RWPE2 (cell line): ENCODE data around the gene PSRC1.

Experiments
- ATAC-seq: fragments of 200-7000 bp; cut with Tn5 transposase; 3 replicates; pipeline ENCODE4 v1.9.1; 2021; ENCODE audit warnings: low read depth
- DNase-seq: peaks from one replicate; pipeline ENCODE4 v3.0.0-alpha.2; 2020; ENCODE audit warnings: low spot score
- H3K27ac ChIP-seq: fragments of 450-650 bp; 2 replicates; pipeline ENCODE4 v1.5.1; 2017; ENCODE audit warnings: mild to moderate bottlenecking; ENCODE audit not compliant: poor library complexity, severe bottlenecking
- H3K27me3 ChIP-seq: fragments of 250-450 bp; sonication (Bioruptor Pico); 2 replicates; pipeline ENCODE4 v1.5.1; 2021; ENCODE audit warnings: mild to moderate bottlenecking, moderate library complexity; ENCODE audit not compliant: insufficient read depth, poor library complexity, severe bottlenecking
- H3K36me3 ChIP-seq: fragments of 250-450 bp; sonication (Bioruptor Pico); 2 replicates; pipeline ENCODE4 v1.5.1; 2020; ENCODE audit warnings: low read depth, mild to moderate bottlenecking, moderate library complexity
- H3K4me1 ChIP-seq: fragments of 250-450 bp; sonication (Bioruptor Pico); 2 replicates; pipeline ENCODE4 v1.5.1; 2021; ENCODE audit warnings: mild to moderate bottlenecking, moderate library complexity; ENCODE audit not compliant: insufficient read depth, poor library complexity, severe bottlenecking
- H3K4me3 ChIP-seq: fragments of 250-450 bp; sonication (Bioruptor Pico); 2 replicates; pipeline ENCODE4 v1.5.1; 2021; ENCODE audit warnings: mild to moderate bottlenecking, moderate library complexity; ENCODE audit not compliant: severe bottlenecking
- H3K9me3 ChIP-seq: fragments of 250-450 bp; sonication (Bioruptor Pico); 2 replicates; pipeline ENCODE4 v1.5.1; 2021; ENCODE audit warnings: mild to moderate bottlenecking, moderate library complexity; ENCODE audit not compliant: severe bottlenecking
- TF ChIP-seq, protein P1 (sequence below): fragments of 450-650 bp; IDR thresholded peaks from one replicate; pipeline ENCODE4 v1.5.1; 2017; ENCODE audit warnings: mild to moderate bottlenecking, moderate library complexity; ENCODE audit not compliant: poor library complexity, severe bottlenecking

Gene PSRC1

DNA sequence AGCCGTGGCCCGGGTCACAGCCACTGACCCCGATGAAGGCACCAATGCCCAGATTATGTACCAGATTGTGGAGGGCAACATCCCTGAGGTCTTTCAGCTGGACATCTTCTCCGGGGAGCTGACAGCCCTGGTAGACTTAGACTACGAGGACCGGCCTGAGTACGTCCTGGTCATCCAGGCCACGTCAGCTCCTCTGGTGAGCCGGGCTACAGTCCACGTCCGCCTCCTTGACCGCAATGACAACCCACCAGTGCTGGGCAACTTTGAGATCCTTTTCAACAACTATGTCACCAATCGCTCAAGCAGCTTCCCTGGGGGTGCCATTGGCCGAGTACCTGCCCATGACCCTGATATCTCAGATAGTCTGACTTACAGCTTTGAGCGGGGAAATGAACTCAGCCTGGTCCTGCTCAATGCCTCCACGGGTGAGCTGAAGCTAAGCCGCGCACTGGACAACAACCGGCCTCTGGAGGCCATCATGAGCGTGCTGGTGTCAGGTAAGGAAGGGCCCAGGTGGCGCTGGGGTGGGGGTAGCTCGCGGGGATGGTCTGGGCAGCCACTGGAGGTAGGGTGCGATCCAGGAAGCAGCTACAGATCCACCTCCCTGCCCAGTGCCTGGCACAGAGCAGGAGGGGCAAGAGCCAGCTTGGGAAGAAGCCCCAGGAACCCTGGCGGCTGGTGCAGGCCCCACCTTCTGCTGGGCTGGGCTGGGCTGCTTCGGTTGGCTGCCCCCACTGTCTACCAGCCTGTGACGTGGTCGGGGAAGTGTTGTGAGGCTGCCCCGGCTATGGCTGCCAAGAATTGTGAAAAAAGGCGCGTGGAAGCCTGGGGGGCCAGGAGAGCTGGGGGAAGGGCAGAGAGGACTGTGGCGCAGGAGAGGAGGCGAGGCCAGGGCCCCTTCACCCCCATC lies 29.8 kb downstream of the PSRC1 start:
- no peaks in the 10 kb centered on the region for H3K9me3 ChIP-seq
- H3K27me3 ChIP-seq: no peaks in the 10 kb centered on the region
- H3K4me3 ChIP-seq: no peak overlapping the region
- H3K27ac ChIP-seq: peak overlapping the region; percentile 68
- ATAC-seq (no peak), DNase-seq (no peak)
- H3K4me1 ChIP-seq: peaks cover 37% of the 10 kb centered on the region
- H3K36me3 ChIP-seq: 0 out of 2 replicates have a peak, but pooled peaks cover 3% of the 10 kb centered on the region
- TF ChIP-seq, protein P1, sequence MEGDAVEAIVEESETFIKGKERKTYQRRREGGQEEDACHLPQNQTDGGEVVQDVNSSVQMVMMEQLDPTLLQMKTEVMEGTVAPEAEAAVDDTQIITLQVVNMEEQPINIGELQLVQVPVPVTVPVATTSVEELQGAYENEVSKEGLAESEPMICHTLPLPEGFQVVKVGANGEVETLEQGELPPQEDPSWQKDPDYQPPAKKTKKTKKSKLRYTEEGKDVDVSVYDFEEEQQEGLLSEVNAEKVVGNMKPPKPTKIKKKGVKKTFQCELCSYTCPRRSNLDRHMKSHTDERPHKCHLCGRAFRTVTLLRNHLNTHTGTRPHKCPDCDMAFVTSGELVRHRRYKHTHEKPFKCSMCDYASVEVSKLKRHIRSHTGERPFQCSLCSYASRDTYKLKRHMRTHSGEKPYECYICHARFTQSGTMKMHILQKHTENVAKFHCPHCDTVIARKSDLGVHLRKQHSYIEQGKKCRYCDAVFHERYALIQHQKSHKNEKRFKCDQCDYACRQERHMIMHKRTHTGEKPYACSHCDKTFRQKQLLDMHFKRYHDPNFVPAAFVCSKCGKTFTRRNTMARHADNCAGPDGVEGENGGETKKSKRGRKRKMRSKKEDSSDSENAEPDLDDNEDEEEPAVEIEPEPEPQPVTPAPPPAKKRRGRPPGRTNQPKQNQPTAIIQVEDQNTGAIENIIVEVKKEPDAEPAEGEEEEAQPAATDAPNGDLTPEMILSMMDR: no peak

DNA sequence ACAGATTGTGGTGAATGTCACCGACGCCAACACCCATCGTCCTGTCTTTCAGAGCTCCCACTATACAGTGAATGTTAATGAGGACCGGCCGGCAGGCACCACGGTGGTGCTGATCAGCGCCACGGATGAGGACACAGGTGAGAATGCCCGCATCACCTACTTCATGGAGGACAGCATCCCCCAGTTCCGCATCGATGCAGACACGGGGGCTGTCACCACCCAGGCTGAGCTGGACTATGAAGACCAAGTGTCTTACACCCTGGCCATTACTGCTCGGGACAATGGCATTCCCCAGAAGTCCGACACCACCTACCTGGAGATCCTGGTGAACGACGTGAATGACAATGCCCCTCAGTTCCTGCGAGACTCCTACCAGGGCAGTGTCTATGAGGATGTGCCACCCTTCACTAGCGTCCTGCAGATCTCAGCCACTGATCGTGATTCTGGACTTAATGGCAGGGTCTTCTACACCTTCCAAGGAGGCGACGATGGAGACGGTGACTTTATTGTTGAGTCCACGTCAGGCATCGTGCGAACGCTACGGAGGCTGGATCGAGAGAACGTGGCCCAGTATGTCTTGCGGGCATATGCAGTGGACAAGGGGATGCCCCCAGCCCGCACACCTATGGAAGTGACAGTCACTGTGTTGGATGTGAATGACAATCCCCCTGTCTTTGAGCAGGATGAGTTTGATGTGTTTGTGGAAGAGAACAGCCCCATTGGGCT lies 30.6 kb downstream of the PSRC1 start:
- H3K27me3 ChIP-seq: no peaks in the 10 kb centered on the region
- 0 out of 2 replicates have a peak, but pooled peaks cover 3% of the 10 kb centered on the region for H3K36me3 ChIP-seq
- DNase-seq (no peak), ATAC-seq (no peak)
- H3K27ac ChIP-seq: no peak overlapping the region
- TF ChIP-seq, protein P1: no peak
- no peak overlapping the region for H3K4me3 ChIP-seq
- H3K4me1 ChIP-seq: peaks cover 32% of the 10 kb centered on the region
- no peaks in the 10 kb centered on the region for H3K9me3 ChIP-seq

DNA sequence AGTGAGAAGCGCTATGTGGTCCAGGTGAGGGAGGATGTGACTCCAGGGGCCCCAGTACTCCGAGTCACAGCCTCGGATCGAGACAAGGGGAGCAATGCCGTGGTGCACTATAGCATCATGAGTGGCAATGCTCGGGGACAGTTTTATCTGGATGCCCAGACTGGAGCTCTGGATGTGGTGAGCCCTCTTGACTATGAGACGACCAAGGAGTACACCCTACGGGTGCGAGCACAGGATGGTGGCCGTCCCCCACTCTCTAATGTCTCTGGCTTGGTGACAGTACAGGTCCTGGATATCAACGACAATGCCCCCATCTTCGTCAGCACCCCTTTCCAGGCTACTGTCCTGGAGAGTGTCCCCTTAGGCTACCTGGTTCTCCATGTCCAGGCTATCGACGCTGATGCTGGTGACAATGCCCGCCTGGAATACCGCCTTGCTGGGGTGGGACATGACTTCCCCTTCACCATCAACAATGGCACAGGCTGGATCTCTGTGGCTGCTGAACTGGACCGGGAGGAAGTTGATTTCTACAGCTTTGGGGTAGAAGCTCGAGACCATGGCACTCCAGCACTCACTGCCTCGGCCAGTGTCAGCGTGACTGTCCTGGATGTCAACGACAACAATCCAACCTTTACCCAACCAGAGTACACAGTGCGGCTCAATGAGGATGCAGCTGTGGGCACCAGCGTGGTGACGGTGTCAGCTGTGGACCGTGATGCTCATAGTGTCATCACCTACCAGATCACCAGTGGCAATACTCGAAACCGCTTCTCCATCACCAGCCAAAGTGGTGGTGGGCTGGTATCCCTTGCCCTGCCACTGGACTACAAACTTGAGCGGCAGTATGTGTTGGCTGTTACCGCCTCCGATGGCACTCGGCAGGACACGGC lies 31.4 kb downstream of the PSRC1 start:
- Histone ChIP-seq H3K27ac (no peak overlapping the region), H3K9me3 (no peaks in the 10 kb centered on the region), H3K4me3 (no peak overlapping the region), H3K27me3 (no peaks in the 10 kb centered on the region), H3K4me1 (peaks cover 24% of the 10 kb centered on the region), H3K36me3 (0 out of 2 replicates have a peak, but pooled peaks cover 3% of the 10 kb centered on the region)
- ATAC-seq: no peak
- TF ChIP-seq, protein P1: no peak
- no peak for DNase-seq

DNA sequence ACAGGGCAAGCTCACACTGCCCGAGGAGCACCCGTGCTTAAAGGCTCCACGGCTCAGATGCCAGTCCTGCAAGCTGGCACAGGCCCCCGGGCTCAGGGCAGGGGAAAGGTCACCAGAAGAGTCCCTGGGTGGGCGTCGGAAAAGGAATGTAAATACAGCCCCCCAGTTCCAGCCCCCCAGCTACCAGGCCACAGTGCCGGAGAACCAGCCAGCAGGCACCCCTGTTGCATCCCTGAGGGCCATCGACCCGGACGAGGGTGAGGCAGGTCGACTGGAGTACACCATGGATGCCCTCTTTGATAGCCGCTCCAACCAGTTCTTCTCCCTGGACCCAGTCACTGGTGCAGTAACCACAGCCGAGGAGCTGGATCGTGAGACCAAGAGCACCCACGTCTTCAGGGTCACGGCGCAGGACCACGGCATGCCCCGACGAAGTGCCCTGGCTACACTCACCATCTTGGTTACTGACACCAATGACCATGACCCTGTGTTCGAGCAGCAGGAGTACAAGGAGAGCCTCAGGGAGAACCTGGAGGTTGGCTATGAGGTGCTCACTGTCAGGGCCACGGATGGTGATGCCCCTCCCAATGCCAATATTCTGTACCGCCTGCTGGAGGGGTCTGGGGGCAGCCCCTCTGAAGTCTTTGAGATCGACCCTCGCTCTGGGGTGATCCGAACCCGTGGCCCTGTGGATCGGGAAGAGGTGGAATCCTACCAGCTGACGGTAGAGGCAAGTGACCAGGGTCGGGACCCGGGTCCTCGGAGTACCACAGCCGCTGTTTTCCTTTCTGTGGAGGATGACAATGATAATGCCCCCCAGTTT lies 32.3 kb downstream of the PSRC1 start:
- Histone ChIP-seq H3K9me3 (no peaks in the 10 kb centered on the region), H3K4me3 (peak overlapping the region; percentile 62), H3K36me3 (0 out of 2 replicates have a peak, but pooled peaks cover 3% of the 10 kb centered on the region), H3K27me3 (no peaks in the 10 kb centered on the region), H3K27ac (no peak overlapping the region), H3K4me1 (peaks cover 24% of the 10 kb centered on the region)
- DNase-seq (no peak), ATAC-seq (no peak)
- TF ChIP-seq, protein P1: no peak
